ENCODE data around the gene CACNG4.

DNA sequence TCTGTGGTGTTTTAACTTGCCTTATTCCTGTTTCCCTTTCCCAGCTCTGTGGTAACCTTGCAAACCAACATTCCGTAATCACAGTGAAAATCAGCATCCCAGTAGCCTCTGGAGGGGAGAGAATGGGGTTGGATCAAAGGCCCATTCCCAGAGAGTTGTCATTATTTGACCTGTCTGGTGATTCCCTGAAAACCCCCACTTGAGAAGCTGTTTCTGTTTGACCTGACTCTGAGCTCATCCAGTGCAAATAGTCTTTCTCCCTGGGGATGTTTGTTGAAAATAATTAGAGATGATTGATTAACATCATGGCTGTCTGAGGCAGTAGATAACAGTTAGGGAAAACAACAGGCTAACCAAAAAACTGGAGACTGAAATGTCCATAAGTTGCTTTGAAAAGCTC lies 82.9 kb downstream of the CACNG4 start:
- TF ChIP-seq SP1 (IDR thresholded peaks at IDR 0.05; ENCODE audit: low read depth) (no peak), POLR2A (IDR thresholded peaks at IDR 0.05; ENCODE audit: borderline replicate concordance, extremely low read depth, insufficient read depth, insufficient read length) (no peak), CEBPB (IDR thresholded peaks at IDR 0.05; ENCODE audit: low read depth) (no peak), EZH2 (IDR thresholded peaks at IDR 0.05) (no peak), EGR1 (IDR thresholded peaks at IDR 0.05; ENCODE audit: low read depth) (no peak)
- TF ChIP-seq, protein P1, sequence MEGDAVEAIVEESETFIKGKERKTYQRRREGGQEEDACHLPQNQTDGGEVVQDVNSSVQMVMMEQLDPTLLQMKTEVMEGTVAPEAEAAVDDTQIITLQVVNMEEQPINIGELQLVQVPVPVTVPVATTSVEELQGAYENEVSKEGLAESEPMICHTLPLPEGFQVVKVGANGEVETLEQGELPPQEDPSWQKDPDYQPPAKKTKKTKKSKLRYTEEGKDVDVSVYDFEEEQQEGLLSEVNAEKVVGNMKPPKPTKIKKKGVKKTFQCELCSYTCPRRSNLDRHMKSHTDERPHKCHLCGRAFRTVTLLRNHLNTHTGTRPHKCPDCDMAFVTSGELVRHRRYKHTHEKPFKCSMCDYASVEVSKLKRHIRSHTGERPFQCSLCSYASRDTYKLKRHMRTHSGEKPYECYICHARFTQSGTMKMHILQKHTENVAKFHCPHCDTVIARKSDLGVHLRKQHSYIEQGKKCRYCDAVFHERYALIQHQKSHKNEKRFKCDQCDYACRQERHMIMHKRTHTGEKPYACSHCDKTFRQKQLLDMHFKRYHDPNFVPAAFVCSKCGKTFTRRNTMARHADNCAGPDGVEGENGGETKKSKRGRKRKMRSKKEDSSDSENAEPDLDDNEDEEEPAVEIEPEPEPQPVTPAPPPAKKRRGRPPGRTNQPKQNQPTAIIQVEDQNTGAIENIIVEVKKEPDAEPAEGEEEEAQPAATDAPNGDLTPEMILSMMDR (IDR thresholded peaks at IDR 0.05 in 2 of 3, conservative IDR thresholded peaks at IDR 0.05 in 1 of 3; ENCODE audit: borderline replicate concordance in 1 of 3, insufficient read depth in 1 of 3, low read depth in 2 of 3, low read length in 2 of 3) = no peak
- TF ChIP-seq, protein P2, sequence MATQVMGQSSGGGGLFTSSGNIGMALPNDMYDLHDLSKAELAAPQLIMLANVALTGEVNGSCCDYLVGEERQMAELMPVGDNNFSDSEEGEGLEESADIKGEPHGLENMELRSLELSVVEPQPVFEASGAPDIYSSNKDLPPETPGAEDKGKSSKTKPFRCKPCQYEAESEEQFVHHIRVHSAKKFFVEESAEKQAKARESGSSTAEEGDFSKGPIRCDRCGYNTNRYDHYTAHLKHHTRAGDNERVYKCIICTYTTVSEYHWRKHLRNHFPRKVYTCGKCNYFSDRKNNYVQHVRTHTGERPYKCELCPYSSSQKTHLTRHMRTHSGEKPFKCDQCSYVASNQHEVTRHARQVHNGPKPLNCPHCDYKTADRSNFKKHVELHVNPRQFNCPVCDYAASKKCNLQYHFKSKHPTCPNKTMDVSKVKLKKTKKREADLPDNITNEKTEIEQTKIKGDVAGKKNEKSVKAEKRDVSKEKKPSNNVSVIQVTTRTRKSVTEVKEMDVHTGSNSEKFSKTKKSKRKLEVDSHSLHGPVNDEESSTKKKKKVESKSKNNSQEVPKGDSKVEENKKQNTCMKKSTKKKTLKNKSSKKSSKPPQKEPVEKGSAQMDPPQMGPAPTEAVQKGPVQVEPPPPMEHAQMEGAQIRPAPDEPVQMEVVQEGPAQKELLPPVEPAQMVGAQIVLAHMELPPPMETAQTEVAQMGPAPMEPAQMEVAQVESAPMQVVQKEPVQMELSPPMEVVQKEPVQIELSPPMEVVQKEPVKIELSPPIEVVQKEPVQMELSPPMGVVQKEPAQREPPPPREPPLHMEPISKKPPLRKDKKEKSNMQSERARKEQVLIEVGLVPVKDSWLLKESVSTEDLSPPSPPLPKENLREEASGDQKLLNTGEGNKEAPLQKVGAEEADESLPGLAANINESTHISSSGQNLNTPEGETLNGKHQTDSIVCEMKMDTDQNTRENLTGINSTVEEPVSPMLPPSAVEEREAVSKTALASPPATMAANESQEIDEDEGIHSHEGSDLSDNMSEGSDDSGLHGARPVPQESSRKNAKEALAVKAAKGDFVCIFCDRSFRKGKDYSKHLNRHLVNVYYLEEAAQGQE (IDR thresholded peaks at IDR 0.05; ENCODE audit: low read depth) = no peak

All from HCT116 (cell line).